ENCODE data around the gene XXYLT1.

GRCh38 chr3:195078891-195079440, 192.0 kb downstream of the XXYLT1 start:
- TF ChIP-seq SUZ12 (IDR thresholded peaks at IDR 0.05; ENCODE audit: extremely low read depth, insufficient read depth, insufficient read length), result no peak
- no peak for TF ChIP-seq YY1 (IDR thresholded peaks at IDR 0.05; ENCODE audit: insufficient read depth, insufficient read length)
- TF ChIP-seq ZNF274 (IDR thresholded peaks at IDR 0.05; ENCODE audit: low read depth, low read length), result no peak
